K562 (cell line): ENCODE data around the gene ZNF407. TPM values are rescaled to one million over a fixed set of nuclear protein-coding genes. Genes with fewer than 3 reads are reported as not detected.

Experiments
- ATAC-seq: fragments of 200-7000 bp; cut with Tn5 transposase; 3 replicates; pipeline ENCODE4 v1.9.1; 2020; ENCODE audit warnings: moderate library complexity
- BruUV-seq: library from RNA; stranded (reverse); fragments of 400-500 nt; replicated peaks from 2 replicates; lab custom pipeline; 2021; lab: Mats Ljungman, UMichigan
- CTCF ChIA-PET: fragments of 300-600 bp; formaldehyde crosslinking; extraction: SDS; loops from one replicate; lab custom pipeline; 2021; ENCODE audit warnings: low intra/inter-chr PET ratio; lab: Yijun Ruan, JAX
- POLR2A ChIA-PET: fragments of 300-600, 350-650 bp; sonication (Branson Sonifier 250); formaldehyde crosslinking; extraction: SDS; loops from one replicate; lab custom pipeline; 2021; ENCODE audit warnings: antibody characterized with exemption, inconsistent platforms; lab: Yijun Ruan, JAX
- DNase-seq, 4 experiments: peaks; one replicate each; pipeline versions ENCODE4 v3.0.0 to v3.0.0-alpha.2; 2011 to 2018; ENCODE audit warnings: low spot score in 3 of 4, mixed read lengths in 3 of 4; ENCODE audit errors: extremely low read depth in 1 of 4
- FAIRE-seq: peaks from 2 replicates; lab custom pipeline; 2011; peaks lifted over from hg19 to GRCh38; lab: Jason Lieb, UNC
- H2AFZ ChIP-seq: 2 replicates; pipeline ENCODE4 v1.6.0; 2011; ENCODE audit warnings: low read depth, low read length, control low read depth, inconsistent platforms
- H3K27ac ChIP-seq: fragments of 200-600 bp; 3 replicates; pipeline ENCODE4 v1.8.0; 2011; ENCODE audit warnings: low read depth, mild to moderate bottlenecking, control low read depth, inconsistent platforms, low read length, moderate library complexity, mixed read lengths; ENCODE audit errors: extremely low read depth
- H3K27me3 ChIP-seq, 2 experiments: fragments of 300-600 bp in 1 of 2; 2 replicates in 1 of 2; 3 replicates in 1 of 2; pipeline versions ENCODE4 v1.6.0 to v1.8.0; 2011; ENCODE audit warnings: inconsistent platforms in 2 of 2, low read length in 2 of 2, mild to moderate bottlenecking in 1 of 2, mixed read lengths in 1 of 2, moderate library complexity in 1 of 2; ENCODE audit not compliant: control insufficient read depth in 2 of 2, insufficient read depth in 2 of 2
- H3K36me3 ChIP-seq: fragments of 300-600 bp; 3 replicates; pipeline ENCODE4 v1.8.0; 2011; ENCODE audit warnings: mild to moderate bottlenecking, low read length, inconsistent platforms; ENCODE audit not compliant: control insufficient read depth, insufficient read depth
- H3K4me1 ChIP-seq, 2 experiments: fragments of 200-600 bp in 1 of 2; replicated peaks in 1 of 2; 2 replicates in 1 of 2; 3 replicates in 1 of 2; pipeline versions ENCODE4 v1.5.1 to v1.8.0; 2011; ENCODE audit warnings: inconsistent platforms in 2 of 2, low read length in 2 of 2, mild to moderate bottlenecking in 1 of 2, mixed read lengths in 1 of 2, moderate library complexity in 1 of 2; ENCODE audit not compliant: control insufficient read depth in 2 of 2, insufficient read depth in 2 of 2
- H3K4me2 ChIP-seq: 2 replicates; pipeline ENCODE4 v1.6.1; 2011; ENCODE audit warnings: low read length, control low read depth, inconsistent platforms, mixed read lengths; ENCODE audit not compliant: insufficient read depth
- H3K4me3 ChIP-seq: fragments of 200-600 bp; sonication (generic), shearing (Covaris generic); 2 replicates; pipeline ENCODE4 v1.5.1; 2016; ENCODE audit warnings: control low read depth, inconsistent platforms
- H3K79me2 ChIP-seq: fragments of 200-600 bp; 3 replicates; pipeline ENCODE4 v1.8.0; 2011; ENCODE audit warnings: low read length, inconsistent platforms; ENCODE audit not compliant: control insufficient read depth, insufficient read depth
- H3K9ac ChIP-seq, 2 experiments: 2 replicates each; pipeline versions ENCODE4 v1.6.0 to v1.6.1; 2011; ENCODE audit warnings: low read depth in 2 of 2, low read length in 2 of 2, control low read depth in 1 of 2, inconsistent platforms in 1 of 2, mild to moderate bottlenecking in 1 of 2, mixed read lengths in 1 of 2; ENCODE audit not compliant: insufficient read depth in 1 of 2
- H3K9me1 ChIP-seq: one replicate; pipeline ENCODE4 v1.6.0; 2011; ENCODE audit warnings: inconsistent platforms, mild to moderate bottlenecking, low read length, moderate library complexity; ENCODE audit not compliant: control insufficient read depth, insufficient read depth
- H3K9me3 ChIP-seq: replicated peaks from 2 replicates; pipeline ENCODE4 v1.5.1; 2011; ENCODE audit warnings: low read depth, low read length, inconsistent platforms; ENCODE audit not compliant: control insufficient read depth, insufficient read depth
- H4K20me1 ChIP-seq: replicated peaks from 2 replicates; pipeline ENCODE4 v1.6.1; 2011; ENCODE audit warnings: low read length, inconsistent platforms, mixed read lengths; ENCODE audit not compliant: control insufficient read depth, insufficient read depth
- BCL6 ChIP-seq: fragments of 250-450 bp; sonication (Bioruptor Pico); IDR thresholded peaks from 2 replicates; pipeline ENCODE4 v1.4.0; 2020
- FUS ChIP-seq: fragments of 200-400 bp; formaldehyde crosslinking; optimal IDR thresholded peaks from 2 replicates; pipeline ENCODE3; 2017; ENCODE audit warnings: low read depth, low read length
- HNRNPK ChIP-seq: fragments of 200-400 bp; formaldehyde crosslinking; IDR thresholded peaks from one replicate; pipeline ENCODE4 v1.6.1; 2018; ENCODE audit warnings: mild to moderate bottlenecking, low read depth, low read length; ENCODE audit not compliant: poor library complexity, severe bottlenecking
- KAT2B ChIP-seq: IDR thresholded peaks from one replicate; pipeline ENCODE4 v1.6.1; 2012; ENCODE audit warnings: low read depth, mild to moderate bottlenecking, control low read depth, inconsistent platforms, low read length, moderate library complexity
- PHB2 ChIP-seq: fragments of 450-650 bp; IDR thresholded peaks from 2 replicates; pipeline ENCODE4 v1.6.1; 2017; ENCODE audit warnings: low read depth
- POLR2B ChIP-seq: fragments of 450-650 bp; IDR thresholded peaks from 2 replicates; pipeline ENCODE4 v1.6.1; 2018; ENCODE audit warnings: low read depth; ENCODE audit not compliant: partially characterized antibody
- REST ChIP-seq, 2 experiments: fragments of 450-650 bp; formaldehyde crosslinking in 1 of 2; IDR thresholded peaks; 2 replicates each; pipeline versions ENCODE4 v1.4.0 to v1.6.1; 2014 to 2020; ENCODE audit warnings: mild to moderate bottlenecking in 2 of 2, borderline replicate concordance in 1 of 2, low read depth in 1 of 2
- TFAM ChIP-seq: fragments of 250-450 bp; sonication (Bioruptor Pico); conservative IDR thresholded peaks from 2 replicates; pipeline ENCODE4 v1.5.0; 2021; ENCODE audit warnings: mild to moderate bottlenecking, moderate library complexity
- USF1 ChIP-seq: sonication (generic); formaldehyde crosslinking; IDR thresholded peaks from 2 replicates; pipeline ENCODE4 v1.9.0; 2022; ENCODE audit warnings: mild to moderate bottlenecking, missing genetic modification reagents
- ZNF146 ChIP-seq: IDR thresholded peaks from one replicate; pipeline ENCODE4 v1.6.1; 2018; ENCODE audit warnings: missing compliant biosample characterization; ENCODE audit not compliant: unreplicated experiment
- ZNF384 ChIP-seq: IDR thresholded peaks from 2 replicates; pipeline ENCODE4 v1.6.1; 2012; ENCODE audit warnings: low read depth, low read length, improper control_type of control experiment
- WGBS: fragments of 100-300 bp; shearing (Covaris generic); methylation state at CpG from one replicate; pipeline ENCODE4 v1.1.6; 2016; ENCODE audit warnings: low coverage, mixed read lengths; ENCODE audit not compliant: insufficient coverage; ENCODE audit errors: missing lambda C conversion rate; 5-methylcytosine and 5-hydroxymethylcytosine counted together
- in situ Hi-C: fragments of 300-500 bp; cut with MboI; formaldehyde crosslinking; loops from 4 replicates; pipeline ENCODE4 v1.15.0; 2018; ENCODE audit warnings: inconsistent platforms, mixed read lengths
- intact Hi-C: fragments of 100-400 bp; cut with micrococcal nuclease; formaldehyde crosslinking; loops from 2 replicates; pipeline ENCODE4 v1.14.2; 2022
- polyA plus RNA-seq, 8 experiments: library from polyadenylated mRNA; depleted of rRNA in 4 of 8; stranded (reverse) in 5 of 8; unstranded in 3 of 8; fragments of >200 nt; fragmentation: Nextera tagmentation in 2 of 8; fragmentation: Illumina TruSeq in 1 of 8; extraction: Ambion mirVana in 2 of 8; extraction: Trizol in 1 of 8; gene quantifications; 2 replicates each; pipeline versions ENCODE4 v1.2.1 to v1.2.3, GENCODE V29; 2011 to 2014; ENCODE audit warnings: inconsistent platforms in 1 of 8, missing spikeins in 1 of 8
- total RNA-seq, 7 experiments: library from RNA; depleted of rRNA in 6 of 7; stranded (reverse); fragments of >200 nt in 6 of 7; fragmentation: Illumina TruSeq in 2 of 7; extraction: Trizol in 2 of 7; gene quantifications; 2 replicates each; pipeline versions ENCODE4 v1.2.1 to v1.2.3, GENCODE V29; 2011 to 2021; ENCODE audit warnings: low replicate concordance in 1 of 7
- TF ChIP-seq, protein P1 (sequence below), 2 experiments: IDR thresholded peaks; 2 replicates each; pipeline ENCODE4 v1.6.1; 2011; ENCODE audit warnings: borderline replicate concordance in 1 of 2, control low read depth in 1 of 2, low read depth in 1 of 2, low read length in 1 of 2, mild to moderate bottlenecking in 1 of 2, mixed read lengths in 1 of 2, moderate library complexity in 1 of 2; ENCODE audit not compliant: insufficient read depth in 1 of 2, insufficient read length in 1 of 2, poor library complexity in 1 of 2, severe bottlenecking in 1 of 2; ENCODE audit errors: extremely low read depth in 1 of 2

The ZNF407 gene
- total and polyA plus RNA-seq, 9 of the 15 experiments (the other 6 are each of a cell fraction or from before 2014, with no cell fraction given) = 0.21 to 5.4 (median 2.3) TPM

DNA sequence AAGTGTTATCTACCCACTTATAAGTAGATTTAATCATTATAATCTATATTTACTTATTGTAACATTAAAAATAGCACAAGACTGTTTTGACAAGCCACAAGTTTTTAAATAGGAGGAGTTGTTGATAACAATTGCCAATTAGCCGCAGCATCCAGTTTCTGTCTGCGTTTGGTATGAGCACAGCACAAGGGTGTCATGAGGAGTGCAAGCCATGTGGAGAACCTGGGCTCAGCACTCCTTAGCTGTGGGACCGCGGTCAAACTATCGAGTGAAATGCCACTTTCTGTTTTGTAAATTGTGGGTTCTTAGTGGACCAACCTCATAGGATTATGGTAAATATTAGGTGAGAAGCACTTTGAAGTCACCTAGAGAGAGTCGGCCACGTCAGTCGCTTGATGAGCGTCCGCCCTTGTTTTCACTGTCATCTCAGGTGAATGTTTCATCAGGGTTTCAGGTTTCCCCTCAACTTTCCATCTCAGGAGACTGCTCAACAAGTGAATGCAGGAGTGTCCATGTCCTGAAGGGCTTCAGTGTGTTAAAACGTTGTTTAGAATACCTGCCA is 294.5 kb downstream of the ZNF407 start:
- H3K36me3 ChIP-seq = no peaks in the 10 kb centered on the region
- H3K9ac ChIP-seq = no peak overlapping the region
- H3K4me3 ChIP-seq = no peak overlapping the region
- BruUV-seq = no TSS peak
- no peaks in the 10 kb centered on the region for H3K9me3 ChIP-seq
- H3K27me3 ChIP-seq = no peaks in the 10 kb centered on the region
- WGBS = 72% methylated on average over 9 of the region's 11 CpGs
- DNase-seq (no peak), FAIRE-seq (no peak), ATAC-seq (no peak)
- no peaks in the 10 kb centered on the region for H3K79me2 ChIP-seq
- H4K20me1 ChIP-seq = no peaks in the 10 kb centered on the region
- intact Hi-C loops = loop anchor here (10.0 kb wide), 1 partner anchor 583 kb away; no protein-coding TSS in a partner anchor
- POLR2A ChIA-PET = no interaction called here
- in situ Hi-C loops = no loop called here
- no peaks in the 10 kb centered on the region for H3K4me1 ChIP-seq
- H3K4me2 ChIP-seq = no peak overlapping the region
- H3K27ac ChIP-seq = no peak overlapping the region
- H3K9me1 ChIP-seq = no peaks in the 10 kb centered on the region
- H2AFZ ChIP-seq = no peak overlapping the region
- CTCF ChIA-PET = no interaction called here
- TF ChIP-seq, protein P1, sequence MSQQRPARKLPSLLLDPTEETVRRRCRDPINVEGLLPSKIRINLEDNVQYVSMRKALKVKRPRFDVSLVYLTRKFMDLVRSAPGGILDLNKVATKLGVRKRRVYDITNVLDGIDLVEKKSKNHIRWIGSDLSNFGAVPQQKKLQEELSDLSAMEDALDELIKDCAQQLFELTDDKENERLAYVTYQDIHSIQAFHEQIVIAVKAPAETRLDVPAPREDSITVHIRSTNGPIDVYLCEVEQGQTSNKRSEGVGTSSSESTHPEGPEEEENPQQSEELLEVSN (IDR thresholded peaks at IDR 0.05; ENCODE audit: borderline replicate concordance in 1 of 2, extremely low read depth in 1 of 2, insufficient read depth in 1 of 2, insufficient read length in 1 of 2, low read depth in 1 of 2, low read length in 1 of 2, poor library complexity in 1 of 2, severe bottlenecking in 1 of 2) = no peak
- TF ChIP-seq FUS = no peak
- TF ChIP-seq KAT2B = no peak
- no peak for TF ChIP-seq USF1 (CRISPR knock-in tag)
- no peak for TF ChIP-seq POLR2B
- TF ChIP-seq TFAM (CRISPR knock-in tag) = no peak
- no peak for TF ChIP-seq BCL6
- no peak for TF ChIP-seq REST (IDR thresholded peaks at IDR 0.05; ENCODE audit: borderline replicate concordance)
- TF ChIP-seq REST (CRISPR knock-in tag; IDR thresholded peaks at IDR 0.05; ENCODE audit: low read depth) = no peak
- no peak for TF ChIP-seq ZNF146 (CRISPR knock-in tag)
- no peak for TF ChIP-seq PHB2
- no peak for TF ChIP-seq ZNF384
- no peak for TF ChIP-seq HNRNPK
